SK-N-DZ (cell line): ENCODE data around the gene CDH4.

Source experiments
- DNase-seq: peaks from one replicate; pipeline ENCODE4 v3.0.0-alpha.2; 2015; ENCODE audit warnings: low spot score

CDH4 gene

DNA sequence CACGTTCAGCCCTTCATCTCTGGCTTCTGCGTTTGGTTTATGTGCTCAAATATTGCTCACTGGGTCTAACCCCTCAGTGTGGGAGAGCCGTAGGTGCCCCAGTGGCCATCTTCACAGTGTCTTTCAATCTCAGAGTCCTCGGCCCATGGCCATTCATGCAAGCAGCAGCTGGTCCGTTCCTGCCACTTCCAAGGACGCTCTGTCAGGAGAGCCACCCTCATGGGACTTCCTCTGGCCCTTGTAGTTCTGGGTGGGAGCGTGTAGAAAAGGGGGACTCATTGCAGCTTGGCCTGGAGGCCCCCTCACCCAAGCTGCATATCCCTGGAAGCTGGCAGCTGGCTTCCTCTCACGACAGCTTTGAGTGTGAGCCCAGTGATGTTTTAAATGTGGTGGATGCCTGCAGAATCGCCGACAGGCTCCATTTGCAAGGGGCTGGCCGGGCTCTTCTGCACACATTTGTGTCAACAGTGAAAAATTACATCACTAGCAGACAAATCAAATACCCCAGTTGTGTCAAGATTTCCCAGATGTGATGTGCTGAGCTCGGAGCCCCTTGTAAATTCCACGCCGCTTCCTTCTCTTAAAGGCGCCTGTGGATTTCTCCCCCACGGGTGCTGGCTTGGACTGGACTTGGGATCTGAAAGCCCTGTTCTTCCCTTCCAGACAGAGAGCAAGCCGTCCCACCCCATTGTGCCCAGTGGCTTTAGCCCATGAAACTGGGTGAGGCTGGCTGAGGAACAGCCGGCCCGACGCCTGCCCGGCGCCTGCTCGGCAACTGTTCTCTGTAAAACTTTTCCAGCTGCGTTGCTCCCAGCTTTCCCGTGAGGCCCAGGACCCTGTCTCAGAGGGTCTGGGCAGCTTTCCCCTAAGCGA lies 453.6 kb downstream of the CDH4 start:
- no peak for DNase-seq

DNA sequence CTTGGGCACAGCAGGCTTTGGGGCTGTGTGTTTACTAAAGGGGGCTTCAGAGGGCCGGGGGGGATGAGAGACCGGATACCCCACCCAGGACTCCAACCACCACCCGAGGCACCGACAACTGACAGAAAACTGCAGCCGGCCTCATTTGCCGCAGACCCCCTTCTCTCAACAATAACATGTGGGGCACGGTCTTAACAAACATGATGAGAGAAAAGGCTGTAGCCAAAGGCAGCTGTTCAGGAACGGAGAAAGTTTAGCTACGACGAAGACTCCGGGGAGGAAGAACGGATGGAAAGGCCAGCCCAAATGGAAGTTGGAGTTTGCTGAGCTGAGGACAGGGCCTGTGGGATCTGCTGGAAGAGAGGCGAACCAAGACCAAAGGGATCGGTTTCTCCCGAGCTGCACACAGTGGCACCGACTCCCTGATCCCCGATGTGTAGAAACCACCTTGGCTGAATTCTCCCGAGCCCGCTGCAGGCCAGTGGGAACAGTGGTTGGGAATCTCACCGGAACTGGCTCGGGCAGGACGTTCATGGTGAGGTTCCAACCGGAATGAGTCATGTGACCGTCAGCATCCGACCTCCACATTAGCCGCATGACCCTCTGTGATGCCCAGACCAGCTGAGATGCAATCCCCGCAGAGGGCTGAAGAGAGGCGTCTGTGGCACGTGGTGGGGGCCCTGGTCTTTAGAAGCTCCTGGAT lies 454.3 kb downstream of the CDH4 start:
- DNase-seq: no peak

DNA sequence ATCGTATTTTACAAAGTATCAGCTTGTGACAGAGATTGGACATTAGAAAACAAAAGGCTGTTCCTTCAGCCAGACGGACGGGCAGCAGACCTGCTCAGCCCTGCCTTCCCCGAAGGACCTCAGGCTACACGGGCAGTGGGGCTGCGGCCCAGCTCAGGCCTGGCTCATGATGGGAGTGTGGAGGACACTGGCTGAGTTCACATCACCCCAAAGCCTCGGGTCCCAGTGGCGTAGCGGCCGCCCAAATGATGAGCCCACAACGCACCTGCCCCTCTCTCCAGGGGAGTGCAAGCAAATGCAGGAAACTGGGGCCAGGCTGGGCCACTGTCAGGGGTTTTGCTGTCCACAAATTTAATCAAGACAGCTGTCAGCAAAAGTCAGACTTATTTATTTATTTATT lies 456.8 kb downstream of the CDH4 start:
- no peak for DNase-seq

DNA sequence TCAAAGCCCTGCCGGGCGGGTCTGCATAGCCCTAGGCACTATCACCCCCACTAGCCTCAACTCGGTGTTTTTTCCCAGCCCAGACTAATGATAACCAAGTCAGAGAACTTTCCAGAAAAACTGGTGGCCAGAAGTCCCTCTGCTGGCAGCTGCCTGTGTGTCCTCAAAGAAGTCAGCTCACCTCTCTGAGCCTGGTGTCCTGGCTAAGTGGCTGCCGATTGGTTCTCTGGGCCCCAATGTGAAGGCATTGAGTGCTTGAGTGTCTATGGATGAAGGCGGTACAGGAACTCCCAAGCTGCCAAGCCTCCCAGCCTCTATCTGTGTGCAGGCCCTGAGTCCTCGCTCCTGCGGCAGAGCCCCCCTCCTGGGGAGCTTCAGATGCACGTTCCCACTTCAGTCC lies 458.0 kb downstream of the CDH4 start:
- DNase-seq: no peak

DNA sequence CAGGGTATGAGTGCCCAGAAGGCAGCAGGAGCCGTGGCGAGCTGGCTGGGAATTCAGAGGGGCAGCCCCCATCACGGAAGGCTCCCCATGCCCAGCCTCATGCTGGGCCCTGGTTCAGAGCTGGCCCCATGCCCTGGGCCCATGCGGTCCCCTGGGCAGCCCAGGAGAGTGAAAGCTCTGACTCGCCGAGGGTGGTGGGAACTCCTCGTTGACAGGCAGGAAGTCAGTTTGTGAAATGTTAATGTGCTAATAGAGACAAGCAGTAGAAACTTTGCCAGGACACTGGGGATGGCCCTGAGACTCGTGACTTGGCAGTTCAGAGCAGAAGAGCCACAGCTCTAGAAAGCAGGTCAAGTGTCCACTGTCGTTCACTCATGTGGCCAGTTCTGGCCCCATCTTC lies 460.6 kb downstream of the CDH4 start:
- DNase-seq: no peak

DNA sequence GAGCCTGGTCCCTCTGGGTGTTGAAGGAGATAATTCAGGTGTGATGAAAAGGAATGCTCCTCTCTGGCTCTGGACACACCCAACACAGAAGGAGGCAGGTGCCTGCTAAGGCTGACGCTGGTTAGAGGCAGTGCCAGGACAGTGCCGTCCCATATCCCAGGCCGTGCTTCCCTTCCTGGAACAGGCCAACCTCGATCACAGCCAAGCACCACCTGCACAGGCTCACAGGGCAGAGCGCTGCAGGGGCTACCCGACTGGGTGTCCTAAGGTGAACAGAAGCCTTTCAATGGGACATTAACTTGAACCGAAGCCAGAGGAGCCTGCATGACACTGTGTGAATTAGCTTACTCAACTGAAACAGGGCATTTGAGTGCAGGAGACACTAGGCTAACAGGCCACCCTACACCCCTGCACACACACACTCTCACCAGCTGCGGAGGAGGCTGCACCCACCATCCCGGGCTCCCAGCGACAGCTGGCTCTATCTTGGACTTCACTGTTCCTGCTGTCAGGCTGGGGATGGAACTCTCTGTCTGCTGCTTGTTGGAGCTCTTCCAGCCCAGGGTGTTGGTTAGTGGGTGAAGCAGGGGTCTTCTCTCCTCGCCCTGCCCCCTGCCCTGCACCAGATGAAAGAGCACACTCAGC lies 466.4 kb downstream of the CDH4 start:
- DNase-seq: no peak

DNA sequence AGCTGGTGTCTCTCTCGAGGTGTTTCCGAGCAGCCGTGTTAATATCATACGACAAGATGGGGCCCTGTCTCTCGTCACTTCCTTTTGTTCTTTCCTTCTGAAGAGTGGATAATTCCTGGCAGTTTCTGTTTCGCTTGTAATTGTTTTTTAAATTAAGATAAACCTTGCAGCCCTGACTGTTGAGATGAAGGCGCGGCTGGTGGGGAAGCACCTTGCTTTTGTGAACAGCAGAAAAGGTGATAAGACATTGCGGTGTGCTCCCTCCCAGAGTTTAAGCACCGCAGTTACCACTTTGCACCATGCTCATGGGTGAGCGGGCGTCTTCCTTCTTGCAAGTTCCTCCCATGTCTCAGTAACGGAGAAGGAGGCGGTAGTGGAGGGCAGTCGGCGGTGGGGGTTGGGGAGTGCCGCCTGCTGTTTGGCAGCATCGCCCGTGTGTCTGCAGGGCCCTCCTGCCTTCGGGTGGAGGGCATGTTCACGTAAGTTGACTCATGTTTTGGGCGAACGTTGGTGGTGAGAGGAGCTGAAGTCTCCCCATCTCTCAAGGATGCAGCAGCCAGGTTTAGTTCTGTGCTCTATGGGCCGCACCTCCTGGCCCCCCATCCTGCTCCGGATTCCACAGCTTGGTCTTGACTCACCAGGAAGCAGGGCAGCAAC lies 467.8 kb downstream of the CDH4 start:
- no peak for DNase-seq

DNA sequence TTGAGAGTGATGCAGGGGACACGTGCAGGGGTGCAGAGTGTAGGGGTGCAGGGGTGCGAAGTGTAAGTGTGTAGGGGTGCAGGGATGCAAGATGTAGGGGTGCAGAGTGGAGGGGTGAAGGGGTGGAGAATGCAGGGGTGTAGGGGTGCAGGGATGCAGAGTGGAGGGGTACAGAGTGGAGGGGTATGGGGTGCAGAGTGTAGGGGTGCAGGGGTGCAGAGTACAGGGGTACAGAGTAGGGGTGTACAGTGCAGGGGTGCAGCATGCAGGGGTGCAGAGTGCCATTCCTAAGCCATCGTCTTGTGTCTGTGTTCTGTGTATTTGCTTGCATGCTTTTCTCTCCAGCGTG lies 468.3 kb downstream of the CDH4 start:
- DNase-seq: no peak

DNA sequence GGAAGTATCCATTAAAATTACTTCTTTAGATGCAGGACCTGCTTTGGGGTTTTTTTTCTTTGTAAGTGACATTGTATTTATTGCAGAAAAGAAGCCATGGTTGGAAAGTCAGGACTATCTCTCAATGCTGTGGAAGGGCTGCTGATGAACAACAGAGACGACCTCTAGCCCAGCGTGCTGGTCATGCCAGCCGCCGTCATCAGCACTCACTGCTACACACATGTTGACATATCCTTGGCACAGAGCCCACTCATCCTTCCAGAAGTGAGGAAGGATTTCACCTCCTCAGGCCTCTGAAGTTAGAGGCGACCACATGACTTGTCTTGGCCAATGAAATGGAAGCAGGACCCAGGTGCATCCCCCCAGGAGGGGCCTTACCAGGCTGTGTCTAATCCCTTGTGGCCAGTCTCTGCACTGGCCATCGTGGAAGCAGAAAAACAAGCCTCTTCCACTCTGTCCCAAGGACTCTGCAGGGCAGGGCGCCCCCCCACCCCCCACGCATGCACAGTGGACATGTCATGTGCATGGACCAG lies 470.2 kb downstream of the CDH4 start:
- DNase-seq: no peak

DNA sequence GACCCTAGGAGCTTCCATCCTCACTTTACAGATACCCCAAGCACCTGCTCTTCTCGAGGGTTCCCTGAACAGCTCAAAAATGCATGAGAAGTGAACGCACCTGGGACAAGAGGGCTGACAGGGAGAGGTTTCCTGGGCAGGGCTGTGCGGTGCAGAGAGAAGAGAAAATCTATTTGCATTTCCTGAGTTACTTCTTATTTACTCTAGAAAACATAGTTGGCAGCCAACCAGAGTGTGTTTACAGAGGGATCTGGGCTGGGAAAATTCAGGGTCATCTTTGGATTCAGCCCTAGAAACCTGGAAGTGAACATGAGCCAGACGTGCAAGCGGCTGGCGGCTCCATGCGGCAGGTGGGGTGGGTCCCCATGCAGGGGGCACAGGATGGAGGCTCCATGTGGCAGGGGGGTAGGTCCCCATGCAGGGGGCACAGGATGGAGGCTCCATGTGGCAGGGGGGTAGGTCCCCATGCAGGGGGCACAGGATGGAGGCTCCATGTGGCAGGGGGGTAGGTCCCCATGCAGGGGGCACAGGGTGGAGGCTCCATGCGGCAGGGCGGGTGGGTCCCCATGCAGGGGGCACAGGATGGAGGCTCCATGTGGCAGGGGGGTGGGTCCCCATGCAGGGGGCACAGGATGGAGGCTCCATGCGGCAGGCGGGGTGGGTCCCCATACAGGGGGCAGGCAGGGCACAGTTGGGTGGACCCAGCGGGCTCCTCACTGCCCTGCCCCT lies 471.6 kb downstream of the CDH4 start:
- DNase-seq: no peak

DNA sequence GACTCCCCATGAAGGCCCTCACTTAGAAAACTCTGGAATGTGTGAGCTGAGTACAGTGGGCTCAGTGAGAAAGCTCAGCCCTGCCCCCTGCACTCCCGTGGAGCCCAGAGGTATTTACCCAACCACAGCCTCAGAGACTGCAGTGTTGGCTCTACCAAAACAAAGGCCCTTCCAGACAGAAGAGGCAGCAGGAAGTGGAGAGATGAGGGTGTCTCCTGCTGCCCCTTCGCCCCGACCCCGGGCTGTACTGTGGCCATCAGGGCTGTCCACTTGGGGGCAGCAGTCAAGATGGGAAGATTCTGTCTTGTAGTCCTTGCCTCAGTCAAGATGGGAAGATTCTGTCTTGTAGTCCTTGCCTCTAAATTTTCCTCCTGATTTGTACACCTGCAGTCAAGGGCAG lies 472.3 kb downstream of the CDH4 start:
- no peak for DNase-seq

DNA sequence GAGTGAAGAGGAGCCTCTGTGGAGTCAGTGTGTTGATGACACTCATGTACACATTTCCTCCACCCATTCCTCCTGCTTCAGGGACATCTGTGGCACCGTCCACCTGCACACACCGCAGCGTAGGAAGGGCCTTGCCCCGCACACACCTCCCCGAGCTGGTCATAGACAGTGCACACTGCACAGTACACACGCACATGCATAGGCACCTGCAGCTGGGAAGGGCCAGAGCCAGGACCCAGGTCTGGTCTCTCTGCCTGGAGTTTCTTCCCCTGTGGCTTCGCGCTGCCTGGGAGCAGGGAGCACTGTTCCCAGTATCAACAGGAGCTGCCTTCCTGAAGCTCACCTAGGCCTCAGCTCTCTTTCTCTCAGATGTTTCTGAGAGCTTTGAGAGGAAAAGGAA lies 473.1 kb downstream of the CDH4 start:
- no peak for DNase-seq

DNA sequence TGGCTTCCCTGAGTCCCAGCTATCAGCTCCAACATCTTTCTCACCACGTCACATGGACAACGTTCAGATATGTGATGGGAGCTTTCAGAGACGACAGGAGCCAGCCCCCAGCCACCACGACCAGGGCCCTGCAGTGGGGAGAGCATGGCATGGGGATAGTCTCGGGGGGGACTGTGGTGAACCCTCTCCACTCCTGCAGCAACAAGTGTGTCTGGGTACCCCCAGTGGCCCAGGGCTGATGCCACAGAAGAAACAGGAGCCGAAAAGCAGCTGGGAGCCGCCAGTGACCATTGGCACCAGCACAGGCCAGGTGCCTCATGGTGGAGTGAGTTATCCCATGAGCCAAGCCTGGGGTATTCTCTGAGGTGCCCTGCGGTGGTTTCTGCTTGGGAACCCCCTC lies 473.9 kb downstream of the CDH4 start:
- DNase-seq: no peak

DNA sequence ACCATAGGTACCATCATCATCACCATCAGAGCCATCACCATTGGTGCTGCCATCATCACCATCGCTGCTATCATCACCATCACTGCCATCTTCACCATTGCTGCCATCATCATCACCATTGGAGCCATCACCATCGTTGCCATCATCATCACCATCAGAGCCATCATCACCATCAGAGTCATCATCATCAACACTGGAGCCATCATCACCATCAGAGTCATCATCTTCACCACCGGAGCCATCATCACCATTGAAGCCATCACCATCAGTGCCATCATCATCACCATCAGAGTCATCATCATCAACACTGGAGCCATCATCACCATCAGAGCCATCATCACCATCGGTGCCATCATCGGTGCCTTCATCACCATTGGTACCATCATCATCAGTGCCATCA lies 474.9 kb downstream of the CDH4 start:
- DNase-seq: no peak

DNA sequence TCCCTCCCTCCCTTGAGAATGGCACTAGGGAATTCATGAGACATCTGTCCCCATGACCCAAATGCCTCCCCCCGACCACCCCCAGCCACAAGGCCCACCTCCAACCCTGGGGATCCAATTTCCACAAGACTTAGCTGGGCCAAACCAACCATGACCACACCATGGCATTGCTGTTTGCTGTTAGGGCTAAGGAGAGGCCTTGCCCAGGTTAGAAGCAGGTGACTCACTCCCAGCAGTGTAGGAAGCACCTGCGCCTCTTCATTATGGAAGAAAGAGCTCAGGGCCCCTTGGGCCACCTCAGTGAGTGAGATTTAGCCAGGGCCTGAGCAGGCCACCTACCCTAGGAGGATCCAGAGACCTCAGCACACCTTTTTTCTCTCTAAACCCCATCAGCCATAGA lies 475.7 kb downstream of the CDH4 start:
- DNase-seq: no peak

DNA sequence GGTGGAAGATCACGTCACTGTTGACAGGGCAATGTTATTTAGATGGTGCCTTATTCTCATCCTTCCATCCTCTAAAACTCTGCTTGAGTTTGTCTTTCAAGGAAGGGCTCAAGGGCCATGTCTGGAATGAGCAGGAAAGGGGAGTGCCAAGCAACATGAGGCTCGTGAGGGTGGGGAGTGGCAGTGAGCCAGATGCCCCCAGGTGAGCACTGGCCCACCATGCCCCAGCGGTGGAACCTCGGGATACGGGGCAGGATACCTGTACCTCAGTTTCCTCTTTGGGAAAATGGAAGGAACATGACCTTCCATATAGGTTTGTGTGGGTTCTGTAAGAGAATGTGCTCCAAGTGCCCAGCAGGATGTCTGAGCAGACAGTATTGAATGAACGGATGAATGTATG lies 476.3 kb downstream of the CDH4 start:
- no peak for DNase-seq

DNA sequence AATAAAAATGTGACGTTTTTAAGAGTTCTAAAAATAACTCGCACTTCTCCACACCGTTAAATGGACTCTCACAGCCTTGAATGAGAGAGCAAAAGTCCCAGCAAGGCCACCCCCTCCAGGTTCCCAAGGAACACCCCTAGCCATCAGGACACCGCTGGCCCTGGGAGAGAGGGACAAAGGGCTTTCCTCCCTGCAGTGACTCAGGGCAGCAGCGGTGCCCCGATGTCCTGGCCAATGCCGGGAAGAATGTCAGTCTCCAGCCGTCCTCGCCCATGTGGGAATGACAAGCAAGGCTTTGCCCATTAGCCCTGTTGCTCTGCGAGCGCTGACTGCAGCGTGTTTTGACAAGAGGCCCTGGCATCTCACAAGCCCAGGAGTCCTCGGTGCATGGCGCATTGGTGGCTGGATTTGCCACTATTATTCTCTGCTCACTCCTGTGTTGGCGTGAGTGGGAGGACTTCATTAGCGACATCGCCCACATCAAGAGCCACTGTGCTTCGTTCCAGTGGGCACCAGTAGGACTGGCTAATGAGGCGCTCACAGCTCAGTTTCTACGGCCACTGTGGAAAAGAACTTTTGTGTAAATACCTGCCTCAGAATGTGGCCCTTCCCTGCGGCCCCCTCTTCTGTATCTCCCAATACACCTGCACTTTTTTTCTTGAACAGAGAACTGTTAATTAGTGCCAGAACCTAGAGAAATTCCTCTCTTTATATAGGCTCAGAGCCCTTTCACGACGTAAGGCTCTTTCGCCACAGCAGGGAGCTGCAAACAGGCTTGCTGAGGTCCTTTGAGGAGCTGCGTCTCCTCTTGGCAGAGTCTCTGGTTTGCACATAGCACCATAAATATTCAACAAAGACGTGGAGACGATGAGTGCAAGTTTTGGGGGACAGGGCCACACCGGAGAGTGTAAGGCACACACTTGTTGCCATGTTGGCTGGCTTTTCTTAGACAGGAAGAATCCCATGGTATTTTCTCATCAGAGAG lies 477.0 kb downstream of the CDH4 start:
- no peak for DNase-seq

DNA sequence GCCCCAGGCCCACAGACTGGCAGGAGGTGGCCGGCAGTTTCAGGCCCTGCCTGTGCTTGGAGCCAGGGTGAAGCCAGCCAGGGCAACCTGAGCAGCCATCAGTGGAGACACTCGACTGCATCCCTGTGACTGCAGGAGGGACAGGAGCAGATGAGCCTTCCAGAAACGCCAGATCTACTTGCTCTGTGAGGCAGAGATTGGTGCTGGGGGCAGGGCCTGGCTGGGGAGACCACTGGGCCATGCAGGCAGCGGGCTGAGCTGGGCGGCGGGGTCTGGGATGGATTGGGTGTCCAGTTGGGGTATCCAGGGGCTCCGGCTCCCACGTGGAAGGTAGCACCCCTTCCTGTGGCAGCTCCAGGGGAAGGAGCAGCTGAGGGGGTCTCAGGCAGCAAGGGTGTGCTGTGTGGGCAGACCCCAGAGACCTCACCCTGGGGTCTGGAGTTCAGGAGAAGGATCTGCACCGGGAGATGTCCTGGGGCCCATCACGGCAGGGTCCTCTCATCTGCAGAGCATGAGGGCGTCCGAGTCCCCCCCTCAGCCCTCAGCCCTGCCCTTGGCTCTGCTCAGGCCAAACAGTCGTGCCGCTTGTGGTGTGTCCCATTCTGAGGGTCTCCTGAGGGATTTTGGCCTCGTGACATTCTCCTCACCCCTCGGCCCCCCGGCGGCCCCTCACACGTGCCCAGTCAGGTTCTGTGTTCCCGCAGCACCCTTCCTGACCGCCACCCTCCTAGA lies 478.7 kb downstream of the CDH4 start:
- no peak for DNase-seq
